DOHH2 (cell line): ENCODE data around the gene CCRL2.

Experiments used
- H3F3A ChIP-seq: fragments of 200-600 bp; sonication (generic), shearing (Covaris generic); 2 replicates; pipeline ENCODE4 v1.6.0; 2016; ENCODE audit warnings: antibody characterized with exemption, mild to moderate bottlenecking; ENCODE audit not compliant: control insufficient read depth, insufficient read depth
- H3K27ac ChIP-seq: fragments of 200-600 bp; sonication (generic); 2 replicates; pipeline ENCODE4 v1.5.1; 2014; ENCODE audit warnings: low read depth, mild to moderate bottlenecking, low read length, moderate library complexity
- H3K27me3 ChIP-seq: fragments of 200-600 bp; sonication (generic); 2 replicates; pipeline ENCODE4 v1.6.1; 2014; ENCODE audit warnings: mild to moderate bottlenecking, low read length, mixed read lengths; ENCODE audit not compliant: control insufficient read depth
- H3K36me3 ChIP-seq: fragments of 200-600 bp; sonication (generic); 2 replicates; pipeline ENCODE4 v1.6.1; 2014; ENCODE audit warnings: mild to moderate bottlenecking, low read length, moderate library complexity, mixed read lengths; ENCODE audit not compliant: control insufficient read depth
- H3K4me1 ChIP-seq: fragments of 200-600 bp; sonication (generic); 2 replicates; pipeline ENCODE4 v1.6.1; 2014; ENCODE audit warnings: mild to moderate bottlenecking, low read length, mixed read lengths; ENCODE audit not compliant: control insufficient read depth
- H3K4me2 ChIP-seq: fragments of 200-600 bp; sonication (generic); 2 replicates; pipeline ENCODE4 v1.6.0; 2014; ENCODE audit warnings: mild to moderate bottlenecking, low read length, moderate library complexity
- H3K4me3 ChIP-seq: fragments of 200-600 bp; sonication (generic); 2 replicates; pipeline ENCODE4 v1.5.1; 2014; ENCODE audit warnings: mild to moderate bottlenecking, low read length, mixed read lengths
- H3K79me2 ChIP-seq: fragments of 200-600 bp; sonication (generic); 2 replicates; pipeline ENCODE4 v1.6.1; 2014; ENCODE audit warnings: mild to moderate bottlenecking, low read length, mixed read lengths; ENCODE audit not compliant: control insufficient read depth
- H3K9me2 ChIP-seq: fragments of 200-600 bp; sonication (generic); replicated peaks from 2 replicates; pipeline ENCODE4 v1.6.1; 2014; ENCODE audit warnings: mild to moderate bottlenecking, low read length, mixed read lengths; ENCODE audit not compliant: control insufficient read depth
- H3K9me3 ChIP-seq: fragments of 200-600 bp; sonication (generic); 2 replicates; pipeline ENCODE4 v1.6.1; 2014; ENCODE audit warnings: antibody characterized with exemption, low read length, mixed read lengths; ENCODE audit not compliant: control insufficient read depth, insufficient read depth
- H4K20me1 ChIP-seq: fragments of 200-600 bp; sonication (generic); 2 replicates; pipeline ENCODE4 v1.6.0; 2014; ENCODE audit warnings: low read depth, mild to moderate bottlenecking, antibody characterized with exemption, low read length, moderate library complexity; ENCODE audit not compliant: control insufficient read depth, insufficient read depth
- EZH2phosphoT487 ChIP-seq: fragments of 200-600 bp; sonication (generic); IDR thresholded peaks from 2 replicates; pipeline ENCODE4 v1.6.1; 2017; ENCODE audit warnings: borderline replicate concordance, mild to moderate bottlenecking, antibody characterized with exemption, low read length, moderate library complexity, mixed read lengths
- TF ChIP-seq, protein P1 (sequence below): fragments of 200-600 bp; sonication (generic); IDR thresholded peaks from one replicate; pipeline ENCODE4 v1.5.1; 2014; ENCODE audit warnings: antibody characterized with exemption, mild to moderate bottlenecking, low read depth, low read length; ENCODE audit not compliant: poor library complexity, severe bottlenecking

Gene CCRL2

DNA sequence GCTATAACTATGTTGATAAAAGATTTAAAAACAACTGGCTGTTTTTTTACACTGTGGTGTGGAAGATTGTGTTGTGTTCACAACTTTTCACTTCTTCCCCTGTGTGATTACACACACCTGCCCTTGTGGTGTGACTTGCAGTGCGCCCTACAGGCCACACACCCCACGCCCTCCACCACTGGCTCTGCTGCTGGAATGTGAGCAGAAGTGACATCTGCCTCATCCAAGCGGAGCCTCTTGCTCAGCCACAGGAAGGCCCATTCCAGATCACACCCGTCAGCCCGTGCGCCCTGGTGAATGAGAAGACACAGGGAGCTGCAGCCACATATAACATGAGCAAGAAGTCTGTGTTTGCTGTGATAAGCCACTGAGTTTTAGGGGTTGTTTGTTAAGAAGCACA is 46.2 kb upstream of the CCRL2 start:
- H3K27me3 ChIP-seq: peaks cover 48% of the 10 kb centered on the region
- no peaks in the 10 kb centered on the region for H3K4me1 ChIP-seq
- no peaks in the 10 kb centered on the region for H3K9me3 ChIP-seq
- no peaks in the 10 kb centered on the region for H4K20me1 ChIP-seq
- no peak overlapping the region for H3K4me2 ChIP-seq
- H3K79me2 ChIP-seq: no peaks in the 10 kb centered on the region
- H3K27ac ChIP-seq: no peak overlapping the region
- no peaks in the 10 kb centered on the region for H3F3A ChIP-seq
- H3K9me2 ChIP-seq: no peaks in the 10 kb centered on the region
- no peak overlapping the region for H3K4me3 ChIP-seq
- H3K36me3 ChIP-seq: no peaks in the 10 kb centered on the region
- TF ChIP-seq EZH2phosphoT487: no peak
- TF ChIP-seq, protein P1, sequence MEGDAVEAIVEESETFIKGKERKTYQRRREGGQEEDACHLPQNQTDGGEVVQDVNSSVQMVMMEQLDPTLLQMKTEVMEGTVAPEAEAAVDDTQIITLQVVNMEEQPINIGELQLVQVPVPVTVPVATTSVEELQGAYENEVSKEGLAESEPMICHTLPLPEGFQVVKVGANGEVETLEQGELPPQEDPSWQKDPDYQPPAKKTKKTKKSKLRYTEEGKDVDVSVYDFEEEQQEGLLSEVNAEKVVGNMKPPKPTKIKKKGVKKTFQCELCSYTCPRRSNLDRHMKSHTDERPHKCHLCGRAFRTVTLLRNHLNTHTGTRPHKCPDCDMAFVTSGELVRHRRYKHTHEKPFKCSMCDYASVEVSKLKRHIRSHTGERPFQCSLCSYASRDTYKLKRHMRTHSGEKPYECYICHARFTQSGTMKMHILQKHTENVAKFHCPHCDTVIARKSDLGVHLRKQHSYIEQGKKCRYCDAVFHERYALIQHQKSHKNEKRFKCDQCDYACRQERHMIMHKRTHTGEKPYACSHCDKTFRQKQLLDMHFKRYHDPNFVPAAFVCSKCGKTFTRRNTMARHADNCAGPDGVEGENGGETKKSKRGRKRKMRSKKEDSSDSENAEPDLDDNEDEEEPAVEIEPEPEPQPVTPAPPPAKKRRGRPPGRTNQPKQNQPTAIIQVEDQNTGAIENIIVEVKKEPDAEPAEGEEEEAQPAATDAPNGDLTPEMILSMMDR: no peak

DNA sequence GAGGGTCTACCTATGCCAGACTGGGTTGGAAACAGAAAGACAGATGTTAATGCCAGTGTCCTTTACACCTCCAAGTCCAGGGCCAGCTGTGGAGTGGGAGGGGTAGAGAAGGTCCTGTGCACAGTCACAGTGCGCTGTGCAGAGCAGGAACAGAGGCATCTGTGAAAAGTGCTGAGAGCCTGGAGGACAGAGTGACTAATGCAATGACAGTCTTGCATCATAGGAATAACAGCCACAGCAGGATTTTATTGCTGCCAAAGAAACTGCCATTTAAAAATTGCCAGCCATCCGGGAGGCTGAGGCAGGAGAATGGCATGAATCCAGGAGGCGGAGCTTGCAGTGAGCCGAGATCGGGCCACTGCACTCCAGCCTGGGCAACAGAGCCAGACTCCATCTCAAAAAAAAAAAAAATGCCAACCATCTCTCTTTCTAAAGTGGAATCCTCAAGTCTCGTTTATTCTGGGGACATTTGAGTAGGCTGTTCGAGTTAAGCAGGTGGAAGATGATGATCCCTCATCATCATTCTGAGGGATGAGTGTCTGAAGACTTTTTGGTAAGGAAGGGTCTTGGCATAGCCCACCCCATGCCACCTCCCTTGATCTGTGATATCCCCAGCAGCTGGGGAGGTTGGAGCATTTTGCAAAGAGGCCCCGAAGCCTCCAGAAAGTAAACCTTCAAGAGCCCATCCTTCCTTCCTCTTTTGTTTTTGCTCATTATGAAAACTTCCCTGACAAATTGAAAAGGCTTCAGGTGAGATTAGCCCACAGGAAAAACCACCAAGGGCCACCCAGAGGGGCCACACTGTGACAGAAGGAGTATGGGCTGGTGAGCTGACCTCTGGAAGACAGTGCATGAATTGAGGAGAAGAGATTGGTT is 45.4 kb upstream of the CCRL2 start:
- no peaks in the 10 kb centered on the region for H3K9me2 ChIP-seq
- H3K4me2 ChIP-seq: no peak overlapping the region
- H3K27ac ChIP-seq: no peak overlapping the region

DNA sequence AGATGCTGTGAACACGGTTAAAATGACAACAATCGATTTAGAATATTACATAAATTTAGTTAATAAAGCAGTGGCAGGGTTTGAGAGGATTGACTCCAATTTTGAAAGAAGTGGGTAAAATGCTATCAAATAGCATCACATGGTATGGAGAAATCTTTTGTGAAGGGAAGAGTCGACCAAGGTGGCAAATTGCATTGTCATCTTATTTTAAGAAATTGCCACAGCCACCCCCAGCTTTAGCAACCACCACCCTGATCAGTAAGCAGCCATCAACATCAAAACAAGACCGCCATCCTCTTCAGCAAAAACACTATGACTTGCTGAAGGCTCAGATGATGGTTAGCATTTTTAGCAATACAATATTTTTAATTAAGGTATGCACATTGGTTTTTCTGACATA is 42.0 kb upstream of the CCRL2 start:
- Histone ChIP-seq H3K27me3 (peaks cover 54% of the 10 kb centered on the region), H4K20me1 (no peaks in the 10 kb centered on the region), H3K79me2 (no peaks in the 10 kb centered on the region), H3K27ac (no peak overlapping the region), H3K9me3 (no peaks in the 10 kb centered on the region), H3K9me2 (no peaks in the 10 kb centered on the region), H3K4me2 (no peak overlapping the region), H3K4me1 (no peaks in the 10 kb centered on the region), H3F3A (no peaks in the 10 kb centered on the region), H3K4me3 (no peak overlapping the region), H3K36me3 (no peaks in the 10 kb centered on the region)
- TF ChIP-seq, protein P1: no peak
- no peak for TF ChIP-seq EZH2phosphoT487

More for the DNA sequence above, 45.4 kb upstream of the CCRL2 start:
- H4K20me1 ChIP-seq: no peaks in the 10 kb centered on the region
- no peaks in the 10 kb centered on the region for H3K9me3 ChIP-seq
- no peaks in the 10 kb centered on the region for H3K36me3 ChIP-seq
- H3K4me3 ChIP-seq: no peak overlapping the region
- no peaks in the 10 kb centered on the region for H3K4me1 ChIP-seq
- H3K27me3 ChIP-seq: peaks cover 46% of the 10 kb centered on the region
- H3F3A ChIP-seq: no peaks in the 10 kb centered on the region
- TF ChIP-seq, protein P1: no peak
- TF ChIP-seq EZH2phosphoT487: no peak
- no peaks in the 10 kb centered on the region for H3K79me2 ChIP-seq
